NCI-H187 treated with DMSO at 0.1 percent for 48 hours (cell line): Measurements from ENCODE around the gene PIP4K2A.

Experiments
- DNase-seq: peaks from one replicate; lab custom pipeline; 2025; lab: John Stamatoyannopoulos, UW

The PIP4K2A gene

GRCh38 chr10:22666287-22667092, 47.9 kb downstream of the PIP4K2A start:
- DNase-seq = no peak

- DNase-seq = no peak
Measured at GRCh38 chr10:22665329-22665728, 49.0 kb downstream of the PIP4K2A start.

GRCh38 chr10:22662733-22663330, 51.5 kb downstream of the PIP4K2A start:
- no peak for DNase-seq

- DNase-seq = no peak
Measured at GRCh38 chr10:22659866-22660265, 54.5 kb downstream of the PIP4K2A start.

GRCh38 chr10:22658745-22659410, 55.5 kb downstream of the PIP4K2A start:
- no peak for DNase-seq

- DNase-seq = no peak
Measured at GRCh38 chr10:22657566-22658225, 56.7 kb downstream of the PIP4K2A start.

GRCh38 chr10:22657024-22657423, 57.4 kb downstream of the PIP4K2A start:
- no peak for DNase-seq

- no peak for DNase-seq
Measured at GRCh38 chr10:22656036-22656435, 58.3 kb downstream of the PIP4K2A start.

GRCh38 chr10:22655312-22655981, 58.9 kb downstream of the PIP4K2A start:
- DNase-seq = no peak

- no peak for DNase-seq
Measured at GRCh38 chr10:22652988-22653481, 61.3 kb downstream of the PIP4K2A start.

- DNase-seq = no peak
Measured at GRCh38 chr10:22651276-22651980, 63.0 kb downstream of the PIP4K2A start.

- DNase-seq = no peak
Measured at GRCh38 chr10:22649994-22650393, 64.4 kb downstream of the PIP4K2A start.

GRCh38 chr10:22649390-22649841, 65.0 kb downstream of the PIP4K2A start:
- no peak for DNase-seq

- no peak for DNase-seq
Measured at GRCh38 chr10:22648547-22648961, 65.8 kb downstream of the PIP4K2A start.

GRCh38 chr10:22647244-22647643, 67.1 kb downstream of the PIP4K2A start:
- DNase-seq = no peak

- DNase-seq = no peak
Measured at GRCh38 chr10:22646388-22646853, 68.0 kb downstream of the PIP4K2A start.

GRCh38 chr10:22644222-22644621, 70.2 kb downstream of the PIP4K2A start:
- DNase-seq = no peak

- DNase-seq = no peak
Measured at GRCh38 chr10:22643775-22644174, 70.6 kb downstream of the PIP4K2A start.

GRCh38 chr10:22643116-22643515, 71.3 kb downstream of the PIP4K2A start:
- DNase-seq = no peak

- DNase-seq = no peak
Measured at GRCh38 chr10:22641743-22642142, 72.6 kb downstream of the PIP4K2A start.

GRCh38 chr10:22640359-22640758, 74.0 kb downstream of the PIP4K2A start:
- DNase-seq = no peak
